COR-L47 (cell line): Measurements from ENCODE around the gene SERPINA10.
"Not testable (repeated sequence)": the region's sequence is repeated elsewhere in the genome, so short reads cannot be mapped to it uniquely, and the experiment has no call there.

ENCODE experiments used
- DNase-seq: peaks from one replicate; lab custom pipeline; 2025; lab: John Stamatoyannopoulos, UW

The SERPINA10 gene

DNA sequence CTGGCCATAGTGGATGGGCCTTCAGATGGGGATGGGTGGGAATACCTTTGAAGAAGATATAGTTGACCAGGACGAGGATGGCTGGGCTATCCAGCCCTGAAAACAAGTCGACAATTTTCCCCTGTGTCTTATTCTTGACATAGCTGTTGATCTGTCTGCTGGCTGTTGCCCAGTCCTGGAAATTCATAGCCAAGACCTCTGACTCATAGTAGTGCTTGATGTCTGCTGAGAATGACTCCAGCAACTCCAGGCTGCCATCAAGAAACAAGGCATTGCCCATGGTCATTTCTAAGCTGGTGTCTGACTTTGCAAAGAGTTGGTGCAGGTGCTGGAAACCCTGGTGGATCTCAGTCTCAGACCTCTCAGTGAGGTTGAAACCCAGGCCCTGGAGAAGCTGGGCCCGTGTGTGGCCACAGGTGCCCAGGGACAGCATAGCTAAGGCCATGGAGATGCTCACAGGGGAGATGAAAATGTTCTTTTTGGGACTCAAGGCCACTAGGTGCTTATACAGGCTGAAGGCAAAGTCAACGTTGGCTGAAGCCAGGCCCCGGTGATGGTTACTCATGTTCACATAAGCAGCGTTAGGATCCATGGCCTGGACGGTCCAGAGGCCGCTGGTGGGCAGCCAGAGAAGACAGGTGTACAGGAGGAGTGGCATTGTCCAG lies 21.1 kb upstream of the SERPINA10 start:
- DNase-seq: no peak

DNA sequence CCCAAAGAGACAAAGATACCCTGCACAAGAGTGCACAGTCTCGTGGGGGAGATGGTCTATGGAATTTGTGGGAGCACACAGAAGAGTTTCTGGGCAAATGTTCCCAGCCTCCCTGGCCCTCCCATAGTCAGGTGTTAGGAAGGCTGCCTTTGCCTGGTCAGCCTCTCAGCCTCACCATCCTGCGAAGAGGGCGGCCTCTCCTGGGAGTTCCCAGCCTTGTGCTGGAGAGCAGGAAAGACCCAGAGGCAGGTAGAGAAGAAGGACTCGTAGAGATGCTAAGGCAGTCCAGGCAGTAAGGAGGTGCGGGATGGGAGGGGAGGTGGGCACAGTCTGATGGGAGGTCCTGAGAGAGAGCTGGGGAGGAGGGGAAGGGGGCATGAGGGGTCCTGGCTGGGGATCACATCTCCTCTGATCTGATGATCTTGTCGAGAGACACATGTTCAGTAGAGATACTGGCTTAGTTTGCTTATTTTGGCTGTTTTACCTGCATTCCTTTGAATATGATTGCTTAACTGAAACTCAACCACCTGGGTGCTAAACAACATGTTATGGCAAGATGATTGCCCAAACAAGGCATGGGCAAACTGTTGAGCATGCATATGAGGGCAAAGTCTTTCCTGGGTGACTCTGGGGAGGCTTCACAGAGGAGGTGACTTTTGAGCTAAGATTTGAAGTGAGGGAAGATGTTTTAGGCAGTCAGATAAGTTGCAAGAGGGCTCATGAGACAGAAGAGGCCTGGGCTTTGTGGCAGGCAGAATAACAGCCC lies 19.6 kb upstream of the SERPINA10 start:
- no peak for DNase-seq

DNA sequence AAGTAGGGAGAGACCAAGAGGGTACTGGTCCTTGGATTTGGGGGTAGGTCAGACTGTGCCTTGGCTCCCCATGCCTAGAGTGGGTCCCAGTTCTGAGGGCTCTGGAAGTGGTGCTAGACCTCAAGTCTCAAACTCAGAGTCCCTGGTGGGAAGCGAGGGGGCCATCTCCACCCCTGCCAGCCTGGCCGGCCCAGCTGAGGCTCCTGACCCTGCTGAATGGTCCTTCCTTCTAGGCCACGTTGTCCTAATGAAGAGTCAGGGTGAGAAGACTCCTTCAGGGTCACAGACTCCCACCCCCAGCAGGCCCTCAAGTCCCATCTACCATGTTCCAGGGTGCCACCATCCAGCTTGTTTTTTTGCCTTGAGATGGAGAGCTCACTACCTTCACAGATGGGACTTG lies 17.2 kb upstream of the SERPINA10 start:
- no peak for DNase-seq

DNA sequence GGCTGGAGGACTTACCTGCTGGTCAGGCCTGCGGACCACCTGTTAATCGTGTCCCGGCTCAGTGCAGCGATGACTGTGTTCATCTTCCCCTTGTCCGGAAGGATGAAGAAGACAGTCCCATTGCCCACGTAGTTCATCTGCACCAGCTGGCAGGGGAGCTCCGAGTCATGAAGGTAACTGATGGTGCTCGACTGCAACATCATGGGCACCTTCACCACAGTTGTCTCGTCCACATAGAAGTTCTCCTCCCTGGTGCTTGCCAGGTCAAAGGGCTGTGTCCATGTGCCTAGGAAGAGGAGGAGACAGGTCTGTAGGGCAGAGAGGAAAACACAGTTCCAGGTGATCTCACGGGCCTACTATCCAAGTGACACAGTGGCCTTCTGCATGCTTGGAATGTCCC lies 16.7 kb upstream of the SERPINA10 start:
- no peak for DNase-seq

DNA sequence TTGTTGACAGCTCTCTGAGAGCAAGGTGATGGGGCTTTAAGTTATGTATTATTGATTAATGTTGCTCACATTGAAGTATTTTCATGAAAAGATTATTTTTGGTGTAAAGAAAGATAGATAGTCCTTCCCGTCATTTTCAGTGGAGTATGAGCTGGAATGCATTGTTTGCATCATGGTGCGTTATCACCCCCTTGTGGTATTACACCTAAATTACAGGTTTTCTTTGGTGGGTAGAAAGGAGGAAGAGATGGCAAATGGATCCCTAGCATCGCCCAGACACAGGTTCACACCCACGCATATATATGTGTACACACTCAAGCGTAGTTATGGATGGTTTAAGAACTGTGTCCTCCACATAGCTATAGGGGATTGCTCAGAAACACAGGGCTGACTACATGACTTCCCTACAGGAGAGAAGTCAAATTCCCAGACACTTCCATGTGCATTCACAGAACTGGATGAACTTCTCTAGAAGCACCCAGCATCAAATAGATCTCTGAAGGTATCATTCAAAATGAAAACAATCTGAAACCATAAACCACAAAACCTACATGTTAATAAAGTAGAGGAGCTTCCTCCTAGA lies 14.4 kb upstream of the SERPINA10 start:
- DNase-seq: no peak

DNA sequence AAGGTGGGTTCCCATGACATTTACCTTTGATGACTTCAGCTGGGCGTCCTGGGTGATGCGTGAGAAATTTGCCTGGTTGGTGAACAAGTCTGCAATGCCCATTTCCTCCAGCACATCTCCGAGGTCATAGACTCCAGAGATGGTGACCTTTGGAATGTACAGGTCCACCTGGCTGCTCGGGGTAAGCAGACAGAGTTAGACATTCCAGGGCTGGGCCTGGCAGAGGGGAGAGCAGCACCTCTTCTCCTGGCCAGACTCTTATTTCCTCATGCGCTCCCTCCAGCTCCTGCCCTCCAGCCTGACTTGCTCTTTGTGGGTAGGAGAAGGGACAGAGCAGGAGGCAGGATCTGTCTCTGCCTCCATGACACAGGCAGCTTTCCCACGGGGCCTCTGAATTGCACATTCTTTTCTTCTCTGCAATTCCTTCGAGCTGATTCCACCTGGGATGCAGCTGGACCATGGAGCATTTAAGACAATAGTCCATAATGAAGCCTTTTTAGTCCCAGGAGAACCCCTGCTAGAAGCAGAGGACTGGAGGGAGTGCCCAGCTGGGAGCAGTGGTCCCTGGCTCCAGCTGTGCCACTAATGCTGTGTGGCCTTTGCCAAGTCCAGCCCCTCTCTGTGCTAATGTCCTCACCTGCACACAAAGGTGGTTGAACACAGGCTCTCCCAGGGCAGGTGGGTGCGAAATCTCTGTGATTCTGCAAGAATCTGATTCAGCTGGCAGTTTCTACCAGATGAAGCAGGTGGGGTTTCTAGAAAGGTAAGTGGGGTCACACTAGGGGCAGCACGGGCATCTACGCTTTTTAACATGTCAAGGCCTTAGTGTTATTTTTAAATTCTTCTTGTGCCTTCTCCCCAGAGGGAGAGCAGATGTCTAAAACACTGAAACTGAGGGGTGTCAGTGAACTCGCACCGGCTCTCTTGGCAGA lies 13.2 kb upstream of the SERPINA10 start:
- no peak for DNase-seq

DNA sequence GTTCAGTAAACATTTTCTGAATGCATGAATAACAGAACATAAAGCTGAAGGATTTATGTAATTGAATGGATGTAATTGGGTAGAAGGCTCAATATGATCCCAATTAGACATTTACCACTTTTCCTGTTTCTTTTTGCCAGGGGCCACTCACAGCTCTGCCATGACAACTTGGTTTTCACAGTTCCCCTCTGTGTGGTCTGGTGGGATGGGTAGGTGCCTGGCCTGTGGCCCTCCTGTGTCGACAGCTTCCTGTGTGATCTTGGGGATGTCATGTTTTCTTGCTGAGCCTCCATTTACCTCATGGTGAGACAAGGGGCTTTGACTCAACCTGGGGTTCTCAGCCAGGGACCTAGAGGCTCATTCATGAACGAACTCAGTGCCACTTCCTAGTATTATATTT lies 12.6 kb upstream of the SERPINA10 start:
- no peak for DNase-seq

DNA sequence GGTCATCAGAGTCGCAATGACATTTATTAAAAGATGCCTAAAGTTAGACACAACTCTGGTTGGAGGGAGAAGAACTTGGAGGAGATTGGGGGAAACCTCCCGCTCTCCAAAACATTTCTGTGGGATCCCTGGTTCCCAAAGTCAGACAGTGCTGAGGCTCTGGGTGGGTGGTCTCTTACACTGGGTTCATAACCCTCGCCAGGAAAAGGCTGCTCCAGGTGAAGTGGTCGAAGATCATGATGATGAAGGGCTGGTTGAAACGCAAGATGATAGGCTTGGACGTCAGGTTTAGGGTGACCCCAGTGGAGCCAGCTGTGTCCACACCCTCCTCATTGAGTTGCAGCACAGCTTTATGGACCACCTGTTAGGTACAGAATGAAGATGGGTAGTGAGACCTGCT lies 11.2 kb upstream of the SERPINA10 start:
- DNase-seq: no peak

DNA sequence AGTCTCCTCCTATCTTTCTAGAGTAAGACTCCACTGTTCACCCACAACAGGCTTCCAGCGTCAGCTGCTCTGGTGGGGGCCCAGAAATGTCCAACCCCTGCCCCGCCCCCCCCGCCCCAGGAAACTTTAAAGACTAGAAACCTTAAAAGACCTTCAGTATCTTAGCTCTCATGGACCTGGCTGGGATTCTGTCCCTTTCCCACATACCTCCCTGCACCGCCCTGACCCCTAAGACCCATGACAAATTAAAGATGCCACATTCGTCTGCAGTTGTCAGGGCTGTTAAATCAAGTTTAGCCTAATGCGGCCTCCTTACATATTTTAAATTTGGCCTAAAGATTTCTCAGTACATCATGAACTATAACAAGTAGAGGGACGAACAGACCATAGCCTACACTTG lies 10.0 kb upstream of the SERPINA10 start:
- no peak for DNase-seq

DNA sequence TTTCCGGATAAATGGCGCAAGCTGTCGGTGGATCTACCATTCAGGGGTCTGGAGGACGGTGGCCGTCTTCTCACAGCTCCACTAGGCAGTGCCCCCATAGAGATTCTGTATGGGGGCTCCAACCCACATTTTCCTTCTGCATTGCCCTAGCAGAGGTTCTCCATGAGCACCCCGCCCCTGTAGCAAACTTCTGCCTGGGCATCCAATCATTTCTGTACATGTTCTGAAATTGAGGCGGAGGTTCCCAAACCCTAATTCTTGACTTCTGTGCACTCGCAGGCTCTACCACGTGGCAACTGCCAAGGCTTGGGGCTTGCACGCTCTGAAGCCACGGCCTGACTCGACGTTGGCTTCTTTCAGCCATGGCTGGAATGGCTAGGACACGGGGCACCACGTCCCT lies 5.1 kb upstream of the SERPINA10 start:
- DNase-seq: no peak

DNA sequence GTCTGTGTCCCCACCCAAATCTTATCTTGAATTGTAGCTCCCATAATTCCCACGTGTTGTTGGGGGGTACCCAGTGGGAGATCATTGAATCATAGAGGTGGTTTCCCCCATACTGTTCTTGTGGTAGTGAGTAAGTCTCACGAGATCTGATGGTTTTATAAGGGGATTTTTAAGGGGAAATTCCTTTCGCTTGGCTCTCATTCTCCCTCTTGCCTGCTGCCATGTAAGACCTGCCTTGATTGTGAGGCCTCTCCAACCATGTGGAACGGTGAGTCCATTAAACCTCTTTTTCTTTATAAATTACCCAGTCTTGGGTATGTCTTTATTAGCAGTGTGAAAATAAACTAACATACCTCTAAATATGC lies 3.1 kb upstream of the SERPINA10 start:
- DNase-seq: not testable (repeated sequence)

DNA sequence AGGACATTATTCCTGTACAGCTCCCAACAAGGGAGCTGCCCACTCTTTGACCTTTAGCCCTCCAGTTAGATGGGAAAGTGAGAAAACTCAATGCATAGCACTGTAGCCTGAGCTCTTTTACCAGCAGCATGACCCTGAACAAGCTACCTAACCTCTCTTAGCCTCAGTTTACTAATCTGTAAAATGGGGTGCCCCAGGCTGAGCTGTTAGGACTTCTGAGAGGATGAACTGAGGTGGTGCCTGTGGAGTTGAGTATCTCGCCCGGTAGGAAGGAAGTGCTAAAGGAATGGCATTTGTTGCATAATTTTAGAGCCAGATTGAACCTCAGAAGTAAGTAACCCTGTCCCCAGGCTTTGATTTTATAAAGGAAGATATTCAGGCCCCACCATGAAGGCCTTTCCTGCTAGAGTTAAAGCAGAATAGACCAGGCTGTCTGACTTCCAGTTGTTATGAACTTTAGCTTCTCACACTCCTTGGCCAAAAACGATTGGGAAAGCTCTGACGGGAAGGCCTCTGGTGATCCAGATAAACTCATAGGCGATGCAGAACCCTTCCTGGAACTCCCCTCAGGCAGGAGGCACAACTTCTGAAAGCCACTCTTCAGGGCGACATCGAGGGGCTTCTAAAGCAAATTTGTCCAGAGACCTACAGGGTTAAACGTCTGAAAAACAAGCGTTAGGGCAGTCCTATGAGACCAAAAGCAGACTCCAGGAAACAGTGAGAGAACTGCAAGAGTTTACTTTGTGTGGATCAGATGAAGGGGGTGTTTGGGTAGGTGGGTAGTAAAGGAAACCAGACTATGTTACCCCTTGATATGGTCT lies 2.5 kb upstream of the SERPINA10 start:
- DNase-seq: no peak

DNA sequence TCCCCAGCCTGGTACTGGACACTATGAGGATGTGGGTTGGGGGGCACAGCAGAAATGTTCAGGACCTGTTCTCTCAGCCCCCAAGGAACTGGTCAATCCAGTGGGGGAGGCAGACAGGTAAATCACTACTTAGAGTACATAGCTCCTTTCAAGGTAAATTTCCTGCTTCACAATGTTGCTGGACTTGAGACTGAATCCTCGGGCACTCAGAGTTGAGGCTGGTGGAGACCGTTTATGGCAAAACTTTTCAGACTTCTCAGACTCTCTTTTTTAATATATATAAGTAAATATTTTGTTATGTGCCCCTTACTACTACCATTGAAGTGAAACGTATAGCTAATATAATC lies 483 bp upstream of the SERPINA10 start:
- DNase-seq: no peak

DNA sequence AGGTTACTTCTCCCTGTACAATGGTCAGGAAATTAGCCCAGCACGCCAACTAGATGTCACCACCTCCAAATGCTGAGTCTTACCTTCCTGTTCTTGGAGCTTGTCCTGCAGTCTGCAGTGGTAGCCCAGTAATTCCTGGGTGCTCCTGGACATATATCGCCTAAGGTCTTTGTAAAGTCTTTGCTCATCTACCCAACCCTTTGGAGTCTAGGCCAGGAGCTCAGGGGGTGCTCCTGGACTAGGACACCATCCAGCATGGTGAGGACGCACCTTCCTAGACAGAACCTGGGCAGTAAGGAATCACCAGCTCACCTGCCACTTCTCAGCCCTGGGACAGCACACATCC lies 569 bp downstream of the SERPINA10 start:
- DNase-seq: no peak

DNA sequence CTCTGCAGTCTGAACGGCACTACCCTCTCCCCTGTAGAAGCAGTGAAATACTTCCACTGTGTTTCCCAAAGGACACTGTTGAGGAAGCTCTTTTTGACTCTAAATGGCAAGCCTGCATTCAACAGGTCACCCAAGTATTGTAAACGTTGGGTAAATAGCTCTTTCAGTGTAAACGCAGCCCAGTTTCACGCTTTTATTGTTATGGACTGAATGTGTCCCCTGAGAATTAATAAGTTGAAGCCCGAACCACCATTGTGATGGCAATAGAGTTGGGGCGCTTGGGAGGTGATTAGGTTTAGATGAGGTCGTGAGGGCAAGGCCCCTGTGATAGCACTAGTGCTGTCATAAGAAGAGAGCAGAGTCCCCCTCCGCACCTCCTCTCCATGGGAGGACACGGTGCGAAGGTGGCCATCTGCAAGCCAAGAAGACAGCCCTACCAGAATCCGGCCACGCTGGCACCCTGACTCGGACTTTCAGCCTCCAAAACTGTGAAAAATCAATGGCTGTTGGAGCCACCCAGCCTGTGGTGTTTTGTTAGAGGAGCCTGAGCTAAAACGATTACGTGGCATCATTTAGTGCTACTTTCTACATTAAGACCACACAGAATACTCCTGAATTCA lies 1.1 kb downstream of the SERPINA10 start:
- no peak for DNase-seq

DNA sequence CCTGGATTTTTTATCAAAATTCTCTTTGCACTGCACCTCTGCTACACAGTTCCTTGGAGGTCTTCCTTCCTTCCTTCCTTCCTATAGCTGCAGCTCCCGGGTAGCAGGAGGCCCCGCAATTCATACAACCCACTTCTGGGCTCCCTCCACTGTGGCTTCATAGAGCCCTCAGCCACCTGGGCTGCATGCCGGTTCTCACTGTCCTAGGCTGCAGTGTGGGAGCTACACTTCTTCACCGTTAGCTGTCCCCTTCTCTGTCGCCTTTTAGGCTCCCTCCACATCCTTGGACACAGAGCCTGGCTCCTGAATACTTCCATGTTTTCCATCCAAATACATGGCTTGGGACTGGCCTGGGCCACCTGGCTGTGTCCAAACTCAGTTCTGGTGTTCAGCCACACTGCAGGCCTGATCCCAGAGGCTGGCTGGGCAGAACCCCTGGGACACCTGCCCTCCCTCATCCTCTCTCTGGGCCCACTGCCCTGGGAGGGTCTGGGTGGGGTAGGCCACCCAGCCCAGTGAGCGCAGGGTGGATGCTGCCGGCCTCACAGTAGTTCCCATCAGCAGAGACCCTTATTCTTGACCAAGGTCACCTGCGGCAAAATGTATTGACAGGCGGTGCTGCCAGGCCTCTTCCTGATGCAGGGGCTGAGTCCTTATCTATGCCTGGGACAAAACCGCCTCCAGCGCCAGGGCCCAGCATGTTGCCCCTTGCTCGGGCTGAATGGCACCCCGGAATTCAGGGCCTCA lies 1.7 kb downstream of the SERPINA10 start:
- DNase-seq: no peak

DNA sequence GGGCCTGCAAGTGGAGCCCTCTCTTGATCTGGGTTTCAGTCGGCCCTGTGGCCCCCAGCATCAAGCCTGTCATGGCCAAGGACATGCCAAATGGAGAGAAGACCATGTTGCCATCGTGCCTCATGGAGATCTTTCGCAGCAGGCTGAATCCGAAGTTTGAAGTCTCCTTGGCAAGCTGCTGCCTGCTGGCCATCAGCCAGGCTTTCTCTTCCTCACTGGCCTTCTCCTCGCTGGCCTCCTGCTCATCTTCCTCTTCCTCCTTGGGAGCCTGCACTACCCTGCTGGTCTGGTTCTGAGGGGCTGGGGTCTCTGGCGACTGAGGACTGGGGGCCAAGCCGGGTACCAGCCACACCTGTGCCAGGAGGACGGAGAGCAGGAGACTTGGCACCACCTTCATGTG lies 2.9 kb downstream of the SERPINA10 start:
- no peak for DNase-seq

DNA sequence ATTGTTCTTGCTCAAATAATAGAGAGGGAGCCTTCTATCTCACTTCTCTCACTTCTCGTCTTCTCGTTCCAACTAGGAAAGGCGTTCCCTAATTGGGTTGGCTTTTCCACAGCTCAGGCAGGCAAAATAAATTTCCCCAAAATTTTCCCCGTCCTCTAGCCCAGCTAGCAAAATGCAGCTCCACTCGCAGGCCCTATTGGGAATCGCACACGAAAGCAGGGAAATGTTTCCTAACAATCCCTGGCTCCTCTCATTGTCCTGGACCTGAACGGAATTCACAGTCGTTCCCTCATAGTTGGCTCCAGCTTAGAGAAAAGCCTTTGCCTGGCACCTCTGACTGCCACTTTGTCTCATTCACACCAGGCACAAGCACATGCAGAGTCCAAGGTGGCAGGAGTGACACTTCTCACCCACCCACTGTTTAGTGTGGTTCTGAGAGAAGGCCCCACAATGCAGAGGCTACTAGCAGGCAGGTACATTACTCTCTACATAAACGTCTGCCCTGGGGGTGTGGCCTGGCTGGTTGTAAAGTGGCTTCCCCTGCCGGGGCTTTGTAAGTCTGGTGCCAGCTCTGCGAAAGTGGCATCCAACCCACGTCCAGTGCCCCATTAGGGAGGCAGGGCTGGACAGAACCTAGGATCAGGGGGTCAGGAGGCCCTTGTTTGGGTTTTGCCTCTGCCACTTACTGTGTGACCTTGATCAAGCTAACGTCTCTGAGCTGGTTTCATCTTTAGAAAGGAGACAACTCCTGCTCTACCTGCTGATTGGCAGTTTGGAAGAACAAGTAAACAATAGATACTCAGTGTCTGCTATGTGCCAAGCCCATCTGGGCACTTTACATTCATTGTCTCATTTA lies 4.2 kb downstream of the SERPINA10 start:
- DNase-seq: no peak

DNA sequence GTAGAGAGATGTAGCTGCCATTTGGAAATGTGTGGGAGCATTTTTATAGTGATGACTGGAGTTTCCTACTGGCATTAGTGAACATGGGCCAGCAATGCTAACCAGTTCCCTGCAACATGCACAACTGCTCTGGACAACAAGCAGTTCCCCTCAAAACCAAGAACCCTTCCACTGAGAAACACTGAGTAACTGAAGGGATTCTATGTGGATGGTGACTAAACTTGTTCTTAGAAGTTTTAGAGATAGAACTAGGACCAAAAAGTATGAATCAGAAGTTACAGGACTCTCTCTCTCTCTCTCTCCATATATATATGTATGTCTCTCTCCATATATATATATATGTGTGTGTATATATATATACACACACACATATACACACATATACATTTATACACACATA lies 7.9 kb downstream of the SERPINA10 start:
- DNase-seq: no peak

DNA sequence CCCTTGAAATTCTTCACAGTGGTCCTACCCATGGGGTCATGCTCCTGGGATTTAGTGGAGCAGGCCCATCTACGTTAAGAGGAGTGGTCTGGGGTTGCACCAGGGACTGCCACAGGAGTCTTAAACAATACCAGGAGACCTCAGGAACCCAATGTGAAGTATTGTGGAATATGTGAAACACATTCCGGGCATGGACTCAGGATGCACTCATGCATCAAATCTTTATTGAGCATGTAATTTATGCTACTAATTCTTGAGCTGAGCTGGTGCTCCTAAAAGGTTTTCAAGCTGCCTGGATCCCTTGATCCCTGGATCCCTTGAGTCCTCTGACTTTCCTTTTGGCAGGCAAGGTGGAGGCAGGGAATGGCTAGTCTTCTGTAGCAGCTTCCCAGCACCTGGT lies 8.8 kb downstream of the SERPINA10 start:
- DNase-seq: no peak
